SU-DHL-6 (cell line): Measurements from ENCODE around the gene CBL.

Source experiments
- H2AFZ ChIP-seq: fragments of 200-600 bp; sonication (generic); 2 replicates; pipeline ENCODE4 v1.6.1; 2014; ENCODE audit warnings: low read depth, mild to moderate bottlenecking, moderate library complexity, mixed read lengths, antibody characterized with exemption, low read length; ENCODE audit not compliant: severe bottlenecking
- H3F3A ChIP-seq: fragments of 200-600 bp; shearing (Covaris generic); 2 replicates; pipeline ENCODE4 v1.6.0; 2016; ENCODE audit warnings: antibody characterized with exemption, mild to moderate bottlenecking; ENCODE audit not compliant: insufficient read depth
- H3K27ac ChIP-seq: fragments of 200-600 bp; sonication (generic); 2 replicates; pipeline ENCODE4 v1.5.1; 2016; ENCODE audit warnings: low read depth, mild to moderate bottlenecking, low read length, moderate library complexity, mixed read lengths
- H3K27me3 ChIP-seq: fragments of 200-600 bp; sonication (generic), shearing (Covaris generic); 2 replicates; pipeline ENCODE4 v1.6.0; 2014; ENCODE audit warnings: mild to moderate bottlenecking, low read length
- H3K36me3 ChIP-seq: fragments of 200-600 bp; sonication (generic); 2 replicates; pipeline ENCODE4 v1.6.1; 2014; ENCODE audit warnings: mild to moderate bottlenecking, low read length, mixed read lengths
- H3K4me2 ChIP-seq: fragments of 300-600, 200-600 bp; shearing (Covaris generic), sonication (generic); 2 replicates; pipeline ENCODE4 v1.6.0; 2014; ENCODE audit warnings: low read length, low read depth, mild to moderate bottlenecking; ENCODE audit not compliant: poor library complexity, severe bottlenecking
- H3K4me3 ChIP-seq: fragments of 200-600 bp; sonication (generic); 2 replicates; pipeline ENCODE4 v1.5.1; 2014; ENCODE audit warnings: antibody characterized with exemption, low read length, mild to moderate bottlenecking, mixed read lengths; ENCODE audit not compliant: insufficient read depth, poor library complexity, severe bottlenecking
- H3K79me2 ChIP-seq: fragments of 200-600 bp; sonication (generic); 2 replicates; pipeline ENCODE4 v1.6.1; 2014; ENCODE audit warnings: mild to moderate bottlenecking, low read length, moderate library complexity; ENCODE audit not compliant: insufficient read depth
- H3K9ac ChIP-seq: fragments of 200-600 bp; sonication (generic); 2 replicates; pipeline ENCODE4 v1.7.0; 2014; ENCODE audit warnings: mild to moderate bottlenecking, low read length
- H3K9me2 ChIP-seq: fragments of 200-600 bp; sonication (generic); replicated peaks from 2 replicates; pipeline ENCODE4 v1.6.1; 2014; ENCODE audit warnings: low read length; ENCODE audit not compliant: insufficient read depth
- H3K9me3 ChIP-seq: fragments of 200-600 bp; sonication (generic); 2 replicates; pipeline ENCODE4 v1.6.1; 2014; ENCODE audit warnings: low read length, mixed read lengths; ENCODE audit not compliant: insufficient read depth
- H4K20me1 ChIP-seq: fragments of 200-600 bp; sonication (generic); 2 replicates; pipeline ENCODE4 v1.6.1; 2014; ENCODE audit warnings: low read depth, mild to moderate bottlenecking, antibody characterized with exemption, low read length, moderate library complexity, mixed read lengths
- EZH2phosphoT487 ChIP-seq: fragments of 200-600 bp; sonication (generic), shearing (Covaris generic); conservative IDR thresholded peaks from 2 replicates; pipeline ENCODE4 v1.6.1; 2018; ENCODE audit warnings: mild to moderate bottlenecking, antibody characterized with exemption, low read length, moderate library complexity, mixed read lengths
- TF ChIP-seq, protein P1 (sequence below): fragments of 200-600 bp; sonication (generic); IDR thresholded peaks from one replicate; pipeline ENCODE4 v1.5.1; 2017; ENCODE audit warnings: antibody characterized with exemption, mild to moderate bottlenecking, low read length, moderate library complexity; ENCODE audit not compliant: insufficient read depth, poor library complexity, severe bottlenecking

The CBL gene

DNA sequence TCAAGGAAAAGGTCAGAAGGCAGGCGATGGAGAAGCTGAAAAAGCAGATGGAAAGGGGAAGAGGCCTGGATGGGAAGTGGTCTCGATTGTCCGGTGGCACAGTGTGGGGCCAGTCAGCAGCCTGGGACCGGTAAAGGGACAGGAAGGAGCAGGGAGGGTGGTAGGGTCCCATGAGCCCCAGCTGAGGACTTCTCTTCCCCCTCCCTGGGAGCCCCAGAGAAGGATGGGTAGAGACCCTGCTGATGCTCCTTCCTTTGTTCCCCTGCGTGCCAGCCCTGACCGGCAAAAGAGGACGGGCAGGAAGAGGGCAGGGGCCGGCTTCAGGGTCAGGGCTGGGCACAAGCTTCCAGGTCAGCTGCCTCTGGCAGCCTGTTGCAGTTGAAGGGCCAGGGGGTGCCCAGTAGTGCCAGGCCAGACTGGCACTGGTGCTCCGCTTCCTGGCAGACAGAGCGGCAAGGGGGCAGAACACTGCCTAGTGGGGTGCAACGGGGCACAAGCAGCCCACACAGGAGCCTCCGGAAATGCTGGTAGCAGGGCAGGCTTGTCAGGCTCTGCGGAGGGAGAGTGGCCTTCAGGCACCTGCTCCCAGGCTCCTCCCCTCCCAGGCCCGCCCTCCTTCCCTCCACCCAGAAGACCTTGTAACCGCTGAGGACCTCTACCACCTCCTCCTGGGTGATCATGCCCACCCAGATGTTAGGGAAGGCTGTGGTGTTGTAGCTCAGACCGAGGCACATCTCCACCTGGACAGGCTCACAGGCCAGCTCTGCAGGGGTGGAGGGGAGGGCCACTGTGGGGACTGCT lies 135.3 kb downstream of the CBL start:
- H3K36me3 ChIP-seq = no peaks in the 10 kb centered on the region
- H3K27me3 ChIP-seq = no peaks in the 10 kb centered on the region
- no peak overlapping the region for H3K4me2 ChIP-seq
- no peaks in the 10 kb centered on the region for H4K20me1 ChIP-seq
- no peak overlapping the region for H3K4me3 ChIP-seq
- no peak overlapping the region for H2AFZ ChIP-seq
- TF ChIP-seq, protein P1, sequence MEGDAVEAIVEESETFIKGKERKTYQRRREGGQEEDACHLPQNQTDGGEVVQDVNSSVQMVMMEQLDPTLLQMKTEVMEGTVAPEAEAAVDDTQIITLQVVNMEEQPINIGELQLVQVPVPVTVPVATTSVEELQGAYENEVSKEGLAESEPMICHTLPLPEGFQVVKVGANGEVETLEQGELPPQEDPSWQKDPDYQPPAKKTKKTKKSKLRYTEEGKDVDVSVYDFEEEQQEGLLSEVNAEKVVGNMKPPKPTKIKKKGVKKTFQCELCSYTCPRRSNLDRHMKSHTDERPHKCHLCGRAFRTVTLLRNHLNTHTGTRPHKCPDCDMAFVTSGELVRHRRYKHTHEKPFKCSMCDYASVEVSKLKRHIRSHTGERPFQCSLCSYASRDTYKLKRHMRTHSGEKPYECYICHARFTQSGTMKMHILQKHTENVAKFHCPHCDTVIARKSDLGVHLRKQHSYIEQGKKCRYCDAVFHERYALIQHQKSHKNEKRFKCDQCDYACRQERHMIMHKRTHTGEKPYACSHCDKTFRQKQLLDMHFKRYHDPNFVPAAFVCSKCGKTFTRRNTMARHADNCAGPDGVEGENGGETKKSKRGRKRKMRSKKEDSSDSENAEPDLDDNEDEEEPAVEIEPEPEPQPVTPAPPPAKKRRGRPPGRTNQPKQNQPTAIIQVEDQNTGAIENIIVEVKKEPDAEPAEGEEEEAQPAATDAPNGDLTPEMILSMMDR = no peak
- TF ChIP-seq EZH2phosphoT487 = no peak
- H3K9ac ChIP-seq = no peak overlapping the region
- H3K9me2 ChIP-seq = no peaks in the 10 kb centered on the region
- no peak overlapping the region for H3K27ac ChIP-seq
- no peaks in the 10 kb centered on the region for H3K9me3 ChIP-seq
- no peaks in the 10 kb centered on the region for H3F3A ChIP-seq
- H3K79me2 ChIP-seq = no peaks in the 10 kb centered on the region

DNA sequence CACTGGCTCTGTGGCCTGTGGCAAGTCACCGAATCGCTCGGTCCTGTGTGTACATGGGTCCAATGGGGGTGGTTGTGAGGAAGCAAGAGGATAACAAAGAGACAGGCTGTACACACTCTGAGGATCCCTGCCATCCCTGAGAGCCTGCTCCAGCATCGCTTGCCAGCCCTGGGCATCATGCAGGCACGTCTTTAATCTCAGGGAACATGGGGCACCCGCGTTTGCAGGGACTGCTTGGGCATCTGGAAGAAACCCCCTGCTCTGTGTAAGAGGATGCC lies 135.8 kb downstream of the CBL start:
- no peaks in the 10 kb centered on the region for H4K20me1 ChIP-seq
- H3K27ac ChIP-seq = no peak overlapping the region
- H3K9me3 ChIP-seq = no peaks in the 10 kb centered on the region
- H3K27me3 ChIP-seq = no peaks in the 10 kb centered on the region
- no peak overlapping the region for H3K9ac ChIP-seq
- H3K36me3 ChIP-seq = no peaks in the 10 kb centered on the region
- no peak overlapping the region for H3K4me3 ChIP-seq
- no peak overlapping the region for H2AFZ ChIP-seq
- H3K79me2 ChIP-seq = no peaks in the 10 kb centered on the region
- no peaks in the 10 kb centered on the region for H3F3A ChIP-seq
- H3K9me2 ChIP-seq = no peaks in the 10 kb centered on the region
- no peak overlapping the region for H3K4me2 ChIP-seq
- TF ChIP-seq EZH2phosphoT487 = no peak
- TF ChIP-seq, protein P1 = no peak

DNA sequence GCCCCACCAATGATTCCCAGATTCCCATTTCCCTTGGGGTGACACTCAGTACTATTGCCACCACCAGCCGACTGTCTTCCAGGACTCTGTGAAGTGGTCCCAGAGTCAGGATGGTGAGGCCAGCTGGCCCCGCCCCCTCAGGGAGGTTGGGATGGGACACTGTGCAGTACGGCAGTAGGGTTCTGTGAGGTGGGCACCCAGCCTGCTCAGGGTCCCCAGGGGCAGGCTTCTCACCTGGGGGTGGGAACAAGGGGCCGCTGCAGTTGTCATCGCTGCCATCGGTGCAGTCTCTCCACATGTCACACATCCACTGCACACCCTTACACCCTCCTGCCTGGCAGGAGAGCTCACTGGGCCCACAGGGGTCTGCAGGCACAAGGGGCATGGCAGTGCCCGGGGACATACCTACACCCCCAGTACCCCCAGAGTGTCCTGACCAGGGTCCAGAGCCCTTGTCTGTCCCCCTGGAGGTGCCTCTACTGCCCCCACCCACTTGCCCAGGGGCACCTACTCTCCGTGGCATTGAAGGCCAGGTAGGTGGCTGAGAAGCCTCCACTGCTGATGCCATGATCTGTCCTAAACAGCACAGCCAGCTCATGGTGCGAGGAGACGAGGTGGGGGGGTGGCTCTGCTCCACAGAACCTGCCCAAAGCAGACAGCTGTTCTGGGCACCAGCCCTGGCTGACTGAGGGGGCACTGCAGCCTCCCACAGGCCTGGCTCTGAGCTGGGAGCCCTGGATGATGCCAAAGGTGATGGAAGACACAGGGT lies 136.4 kb downstream of the CBL start:
- H3K27me3 ChIP-seq = no peaks in the 10 kb centered on the region

More for the DNA sequence above, 136.4 kb downstream of the CBL start:
- no peaks in the 10 kb centered on the region for H3K9me3 ChIP-seq
- TF ChIP-seq, protein P1 = no peak
- no peak for TF ChIP-seq EZH2phosphoT487
- no peak overlapping the region for H3K27ac ChIP-seq
- H4K20me1 ChIP-seq = no peaks in the 10 kb centered on the region
- H2AFZ ChIP-seq = no peak overlapping the region
- no peaks in the 10 kb centered on the region for H3K9me2 ChIP-seq
- H3K9ac ChIP-seq = no peak overlapping the region
- no peak overlapping the region for H3K4me3 ChIP-seq
- H3K79me2 ChIP-seq = no peaks in the 10 kb centered on the region
- H3K36me3 ChIP-seq = no peaks in the 10 kb centered on the region
- H3F3A ChIP-seq = no peaks in the 10 kb centered on the region
- no peak overlapping the region for H3K4me2 ChIP-seq
